GM18858 (cell line): ENCODE measurements around the gene KLHL30.

Experiments used
- ATAC-seq: cut with Tn5 transposase; IDR thresholded peaks from one replicate; pipeline ENCODE4 v1.9.1; 2021; ENCODE audit not compliant: unreplicated experiment

The KLHL30 gene

GRCh38 chr2:238144262-238144661, 5.8 kb downstream of the KLHL30 start:
- no peak for ATAC-seq

GRCh38 chr2:238145046-238145445, 6.6 kb downstream of the KLHL30 start:
- ATAC-seq, result no peak

DNA sequence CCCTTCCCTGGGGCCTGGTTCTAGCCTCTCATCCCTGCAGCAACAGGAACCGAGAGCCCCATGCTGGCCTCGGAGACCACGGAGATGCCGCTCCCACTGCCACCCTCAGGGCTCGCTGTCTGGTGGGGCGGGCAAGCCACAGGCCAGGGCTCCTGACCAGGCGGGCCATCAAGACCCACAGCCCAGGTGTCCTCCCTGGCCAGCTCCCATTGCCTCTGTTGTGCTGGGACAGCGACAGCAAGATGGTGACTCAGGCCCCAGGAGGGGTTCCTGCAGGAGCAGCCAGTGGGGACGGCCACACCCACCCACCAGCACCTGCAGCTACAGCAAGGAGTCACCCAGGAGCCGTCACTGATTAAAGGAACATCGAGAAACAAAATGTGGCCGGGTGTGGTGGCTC, 7.4 kb downstream of the KLHL30 start:
- no peak for ATAC-seq

GRCh38 chr2:238146884-238147544, 8.5 kb downstream of the KLHL30 start:
- no peak for ATAC-seq

GRCh38 chr2:238148981-238149380, 10.5 kb downstream of the KLHL30 start:
- ATAC-seq, result no peak

DNA sequence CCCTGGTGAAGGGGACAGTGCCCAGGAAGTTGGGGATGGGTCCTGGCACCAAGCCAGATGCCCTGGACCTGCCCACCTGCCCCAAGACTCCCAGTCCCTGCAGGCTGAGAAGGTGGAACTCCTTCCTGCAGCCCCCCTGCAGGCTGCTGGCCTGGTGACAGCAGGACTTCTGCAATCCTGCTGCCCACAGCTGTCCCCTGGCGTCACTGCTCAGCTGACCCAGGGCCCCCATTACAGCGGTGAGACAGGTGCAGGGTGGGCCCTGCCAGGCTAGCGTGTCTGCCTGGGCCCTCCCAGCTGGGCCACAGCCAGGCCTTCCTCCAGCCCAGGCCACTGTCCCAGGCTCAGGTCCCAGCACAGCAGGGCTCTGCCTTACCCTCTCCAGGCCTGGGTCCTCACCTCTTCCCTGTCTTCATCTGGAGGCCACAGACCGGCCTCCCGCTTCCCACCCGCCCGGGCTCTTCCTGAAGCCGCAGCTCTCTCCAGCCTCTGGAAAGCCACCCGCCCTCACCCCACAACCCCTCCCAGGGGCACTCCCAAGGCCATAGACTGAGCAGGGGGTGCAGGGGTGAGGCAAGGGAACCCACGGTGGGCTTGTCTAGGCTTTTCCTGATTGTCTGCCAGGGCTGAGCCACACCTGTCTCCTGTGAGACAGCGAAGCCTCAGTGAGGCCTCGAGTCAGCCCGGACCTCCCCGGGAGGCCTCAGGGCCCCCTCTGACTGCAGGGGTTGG, 11.5 kb downstream of the KLHL30 start:
- ATAC-seq, result no peak

DNA sequence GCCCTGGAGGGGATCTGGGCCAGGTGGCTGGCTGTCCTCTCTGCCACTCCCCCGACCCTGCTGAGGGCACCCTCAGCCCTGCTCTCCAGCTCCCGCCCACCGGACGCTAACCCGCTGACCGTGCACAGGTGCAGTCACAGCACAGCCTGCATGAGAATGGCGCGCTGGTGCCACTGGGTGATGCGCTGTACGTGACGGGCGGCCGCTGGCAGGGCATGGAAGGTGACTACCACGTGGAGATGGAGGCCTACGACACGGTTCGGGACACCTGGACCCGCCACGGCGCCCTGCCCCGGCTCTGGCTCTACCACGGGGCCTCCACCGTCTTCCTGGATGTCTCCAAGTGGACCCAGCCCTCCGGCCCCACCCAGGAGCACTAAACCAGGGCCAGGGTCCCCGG, 12.2 kb downstream of the KLHL30 start:
- ATAC-seq, result no peak

- no peak for ATAC-seq
These were observed 12.7 kb downstream of the KLHL30 start for GRCh38 chr2:238151205-238151604.

DNA sequence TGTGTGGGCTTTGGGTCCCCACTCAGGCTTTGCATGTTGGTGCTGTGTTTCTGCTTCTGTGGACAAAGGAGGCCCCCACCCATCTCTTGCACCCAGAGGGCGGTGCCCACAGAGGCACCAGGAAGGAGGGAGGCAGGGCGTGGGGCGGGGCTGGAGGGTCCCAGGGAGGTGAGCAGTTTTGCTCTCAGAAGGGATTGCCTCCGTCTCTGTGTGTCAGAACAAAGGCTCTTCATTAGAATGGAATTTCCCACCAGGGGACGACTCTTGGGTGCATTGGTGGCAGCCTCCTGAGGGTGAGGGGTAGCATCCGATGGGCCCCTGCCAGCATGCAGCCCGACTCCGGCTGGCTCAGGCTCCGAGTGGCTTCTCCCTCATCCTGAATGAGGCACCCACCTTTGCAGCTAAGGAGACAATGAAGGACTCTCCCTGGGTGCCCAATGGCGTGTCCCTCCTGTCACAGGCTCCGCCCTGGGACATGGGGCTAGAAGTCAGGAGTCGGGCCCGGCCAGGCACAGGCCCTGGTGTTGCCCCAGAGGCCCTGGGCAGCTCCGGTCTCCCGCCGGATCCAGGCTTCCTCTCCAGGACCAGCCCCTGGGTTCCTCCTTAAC, 13.3 kb downstream of the KLHL30 start:
- no peak for ATAC-seq

DNA sequence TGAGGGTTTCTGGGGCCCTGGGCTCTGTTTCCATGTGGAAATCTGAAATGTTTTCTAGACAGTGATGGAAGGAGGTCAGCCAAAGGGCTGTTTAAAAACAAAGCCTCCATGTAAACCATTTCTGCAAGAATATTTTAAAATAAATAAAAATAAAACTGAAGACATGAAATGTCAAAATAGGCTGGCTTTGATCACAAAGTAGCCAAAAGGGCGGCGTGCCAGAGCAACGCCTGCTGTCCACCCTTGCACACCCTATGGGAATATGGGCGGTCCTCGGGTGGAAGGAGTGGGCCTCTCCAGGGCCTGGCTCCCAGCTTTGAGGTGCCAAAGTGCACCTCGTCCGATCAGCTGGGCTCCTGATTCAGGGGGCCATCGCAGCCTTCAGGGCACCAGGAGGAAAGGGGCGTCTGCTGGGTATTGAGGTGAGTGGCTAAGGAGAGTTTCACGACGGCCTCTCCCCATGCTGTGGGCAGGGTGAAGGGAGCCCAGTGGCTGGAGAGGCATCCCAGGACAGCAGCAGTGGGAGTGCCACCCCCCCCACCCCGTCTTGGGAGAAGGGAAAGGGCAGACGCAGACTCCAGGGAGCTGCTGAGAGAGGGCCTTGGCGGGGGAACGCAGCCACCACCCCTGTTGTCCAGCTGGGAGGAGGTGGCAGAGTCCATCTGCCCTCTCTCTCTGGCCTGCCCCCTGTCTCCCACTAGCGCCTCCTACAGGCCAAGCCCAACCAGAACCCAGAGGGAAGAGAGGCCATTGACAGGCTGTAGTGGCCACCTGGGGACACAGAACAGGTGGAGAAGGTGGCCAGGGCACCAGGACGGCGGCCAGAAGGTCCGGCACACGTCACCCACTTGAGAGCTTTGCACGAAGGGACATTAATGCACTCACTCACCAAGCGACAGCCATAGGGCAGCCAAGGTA, 14.6 kb downstream of the KLHL30 start:
- ATAC-seq, result no peak

- ATAC-seq, result no peak
These were observed 16.1 kb downstream of the KLHL30 start for GRCh38 chr2:238154570-238154969.

DNA sequence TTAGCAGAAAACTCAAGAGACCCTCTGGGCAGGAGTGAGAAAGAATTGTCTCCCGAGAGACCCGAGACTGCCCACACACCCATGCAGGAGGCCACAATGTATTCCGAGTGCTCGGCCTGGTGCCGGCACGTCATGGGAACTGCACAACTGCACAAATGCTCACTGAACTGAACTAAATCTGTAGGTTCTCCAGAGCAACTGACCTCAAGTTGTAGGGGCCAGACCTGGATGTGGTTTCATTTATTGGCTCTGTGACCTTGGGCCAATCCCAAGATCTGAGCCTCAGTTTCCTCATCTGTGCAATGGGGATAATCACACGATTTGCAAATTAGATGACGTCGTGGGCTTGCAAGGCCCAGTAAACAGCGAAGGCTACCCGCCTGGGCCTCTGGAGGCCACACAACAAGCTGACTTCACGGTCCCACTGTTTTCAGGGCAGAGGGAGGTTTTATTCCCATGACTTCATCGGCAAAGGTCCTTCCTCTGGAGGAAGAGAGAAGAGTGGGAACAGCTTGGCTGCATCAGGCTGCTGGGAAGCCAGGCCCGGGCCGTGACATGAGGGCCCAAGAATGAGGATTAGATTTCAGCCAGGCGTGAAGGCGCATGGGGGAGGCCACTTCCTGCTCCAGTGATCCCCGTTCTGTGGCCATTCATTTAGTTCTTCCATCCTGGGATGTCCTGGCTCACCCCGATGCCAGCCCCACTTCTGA, 16.7 kb downstream of the KLHL30 start:
- ATAC-seq, result no peak

DNA sequence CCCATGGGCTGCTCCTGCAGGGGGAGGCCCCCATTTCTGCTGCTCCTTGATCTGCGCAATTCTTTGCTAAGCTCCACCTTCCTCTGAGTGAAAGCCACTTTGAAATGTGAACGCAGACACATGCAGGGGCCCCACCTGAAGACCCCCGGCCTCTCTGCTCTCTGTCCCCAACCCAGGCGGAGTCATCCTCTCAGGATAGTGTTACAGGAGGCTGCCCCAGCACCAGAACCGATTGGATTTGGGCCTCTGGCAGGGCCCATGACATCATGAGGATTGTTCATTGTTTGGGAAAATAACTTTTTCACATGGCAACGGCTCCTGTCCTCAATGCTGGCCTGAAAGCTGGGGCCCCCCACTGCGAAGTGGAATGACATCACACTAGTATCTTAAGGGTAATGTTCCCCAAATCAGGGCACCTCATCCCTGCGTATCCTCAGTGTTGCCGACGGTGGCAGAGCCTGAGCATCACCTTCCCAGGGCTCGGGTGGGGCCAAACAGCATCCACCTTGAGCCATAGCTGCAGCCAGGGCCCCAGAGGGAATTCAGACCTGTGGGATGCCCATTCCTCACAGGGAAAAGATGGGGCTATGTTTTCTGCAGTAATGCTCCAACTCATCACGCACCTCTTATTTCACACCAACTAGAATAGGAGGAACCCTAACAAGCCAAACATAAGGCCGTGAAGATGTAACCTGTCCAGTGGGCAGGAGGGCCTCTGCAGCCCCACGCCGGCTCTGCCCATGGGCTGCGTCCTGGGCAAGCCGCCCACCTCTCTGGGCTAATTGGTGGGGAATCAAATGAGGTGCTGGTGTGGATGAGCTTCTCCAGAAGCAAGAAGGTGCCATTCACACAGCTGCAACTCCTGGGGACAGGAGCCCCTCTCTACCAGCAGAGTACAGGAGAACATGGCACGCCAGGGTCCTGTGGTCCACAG, 17.6 kb downstream of the KLHL30 start:
- ATAC-seq, result no peak

DNA sequence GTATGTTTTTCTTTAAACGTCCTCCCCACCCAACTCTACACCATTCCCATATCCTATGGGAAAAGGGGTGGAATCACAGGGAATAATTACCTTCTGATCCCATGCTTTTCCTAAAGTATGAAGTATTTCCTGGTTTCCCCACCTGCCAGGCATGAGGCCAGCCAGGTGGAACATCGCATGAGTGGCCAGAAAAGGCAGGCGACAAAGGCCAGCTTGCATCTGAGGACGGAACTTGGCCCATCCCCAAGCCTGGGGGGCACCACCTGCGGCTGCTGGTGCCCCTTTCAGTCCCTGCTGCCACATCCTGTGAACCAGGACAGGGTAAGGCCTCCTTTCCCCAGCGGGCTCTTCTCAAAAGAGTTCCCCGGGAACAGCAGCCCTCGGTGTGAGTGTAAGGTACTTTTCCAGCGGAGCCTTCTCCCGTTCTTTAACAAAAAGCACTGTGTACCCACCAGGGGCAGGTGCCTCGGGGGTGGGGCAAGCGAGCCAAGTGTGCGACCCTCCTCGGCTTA, 19.1 kb downstream of the KLHL30 start:
- ATAC-seq, result no peak

DNA sequence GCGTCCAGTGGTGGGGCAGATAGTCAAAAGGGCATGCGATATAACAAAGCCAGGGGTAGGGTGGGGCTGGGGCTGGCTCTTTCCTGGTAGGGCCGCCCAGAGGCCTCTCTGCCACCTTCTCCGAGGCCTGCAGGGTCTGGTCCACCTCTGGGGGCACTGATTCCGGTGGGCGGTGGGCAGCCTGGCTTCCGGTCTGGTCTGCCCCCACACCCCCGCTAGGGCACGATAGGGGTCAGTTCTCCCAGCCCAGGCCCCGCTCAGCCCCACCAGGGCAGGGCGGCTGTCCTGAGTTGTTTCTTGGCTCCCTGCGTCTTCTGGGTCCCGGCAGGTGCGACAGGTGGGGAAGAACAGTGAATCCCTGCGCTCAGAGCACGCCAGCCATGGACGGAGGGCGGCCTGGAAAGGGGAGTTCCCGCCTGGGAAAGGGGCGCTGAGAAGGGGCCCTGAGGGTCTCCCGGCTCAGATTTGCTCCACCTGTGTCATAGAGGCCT, 19.6 kb downstream of the KLHL30 start:
- ATAC-seq, result no peak

GRCh38 chr2:238158509-238159070, 20.1 kb downstream of the KLHL30 start, which contains the start of gene ERFE:
TSS of gene ERFE (plus strand) at chr2:238158970. CDS start at chr2:238159008, 38 bp downstream.
- ATAC-seq, result no peak

- ATAC-seq, result no peak
These were observed 20.6 kb downstream of the KLHL30 start for GRCh38 chr2:238159071-238159539.

DNA sequence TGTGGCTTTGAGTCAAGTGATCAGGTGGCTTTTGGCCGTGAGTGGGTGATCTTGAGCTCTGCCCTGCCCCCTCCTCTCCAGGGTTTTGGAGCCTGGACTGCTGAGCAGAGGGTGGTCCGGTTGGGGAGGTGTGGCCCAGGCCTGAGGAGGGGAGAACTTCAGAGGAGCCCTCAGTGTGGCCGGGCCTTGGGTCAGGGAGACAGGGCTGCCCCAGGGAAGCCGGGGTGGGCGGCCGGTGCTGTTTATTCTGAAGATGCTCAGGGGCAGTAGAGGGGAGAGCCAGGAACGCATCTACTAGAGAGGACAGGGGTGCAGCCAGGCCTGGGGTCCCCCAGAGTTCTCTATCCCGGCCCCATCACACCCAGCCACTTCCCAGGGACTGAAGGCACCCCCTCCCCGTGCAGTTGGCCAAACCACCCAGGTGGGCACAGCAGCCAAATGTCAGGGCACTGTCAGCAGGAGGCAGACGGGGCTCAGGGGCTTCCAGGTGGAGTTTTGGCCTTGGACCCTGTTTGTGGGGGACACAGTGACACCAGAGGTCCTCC, 21.3 kb downstream of the KLHL30 start:
- ATAC-seq, result no peak
